Hepatocyte (in vitro differentiated cells): ENCODE measurements around the gene PDHX. TPM values are rescaled to one million over a fixed set of nuclear protein-coding genes. Genes with fewer than 3 reads are reported as not detected.

Experiments
- DNase-seq: peaks from one replicate; pipeline ENCODE4 v3.0.0-alpha.2; 2016; ENCODE audit warnings: low spot score
- H2AFZ ChIP-seq: fragments of 200-600 bp; sonication (generic); 2 replicates; pipeline ENCODE4 v1.6.0; 2016; ENCODE audit warnings: antibody characterized with exemption, mild to moderate bottlenecking
- H3K27ac ChIP-seq: fragments of 200-600 bp; sonication (generic); 2 replicates; pipeline ENCODE4 v1.5.1; 2016; ENCODE audit warnings: mild to moderate bottlenecking
- H3K27me3 ChIP-seq: fragments of 200-600 bp; sonication (generic); 2 replicates; pipeline ENCODE4 v1.6.1; 2016
- H3K36me3 ChIP-seq: fragments of 200-600 bp; sonication (generic); replicated peaks from 2 replicates; pipeline ENCODE4 v1.5.1; 2016; ENCODE audit warnings: low read depth; ENCODE audit not compliant: insufficient read depth
- H3K4me1 ChIP-seq: fragments of 200-600 bp; sonication (generic); 2 replicates; pipeline ENCODE4 v1.5.1; 2016; ENCODE audit warnings: mild to moderate bottlenecking, moderate library complexity; ENCODE audit not compliant: insufficient read depth
- H3K4me2 ChIP-seq: fragments of 200-600 bp; sonication (generic); 2 replicates; pipeline ENCODE4 v1.6.0; 2016
- H3K4me3 ChIP-seq: fragments of 200-600 bp; sonication (generic); 2 replicates; pipeline ENCODE4 v1.5.1; 2016; ENCODE audit warnings: mild to moderate bottlenecking
- H3K79me2 ChIP-seq: fragments of 200-600 bp; sonication (generic); 2 replicates; pipeline ENCODE4 v1.6.0; 2017; ENCODE audit warnings: mild to moderate bottlenecking
- H3K9me2 ChIP-seq: fragments of 200-600 bp; sonication (generic); replicated peaks from 2 replicates; pipeline ENCODE4 v1.6.0; 2017; ENCODE audit warnings: mild to moderate bottlenecking; ENCODE audit not compliant: insufficient read depth
- H3K9me3 ChIP-seq: fragments of 200-600 bp; sonication (generic); 2 replicates; pipeline ENCODE4 v1.5.1; 2016; ENCODE audit warnings: low read depth, mild to moderate bottlenecking
- H4K20me1 ChIP-seq: fragments of 200-600 bp; sonication (generic); 2 replicates; pipeline ENCODE4 v1.6.0; 2016; ENCODE audit warnings: mild to moderate bottlenecking; ENCODE audit not compliant: insufficient read depth, poor library complexity, severe bottlenecking
- CTCF ChIP-seq: fragments of 200-600 bp; sonication (generic); IDR thresholded peaks from 2 replicates; pipeline ENCODE4 v1.5.1; 2016; ENCODE audit warnings: antibody characterized with exemption, mild to moderate bottlenecking; ENCODE audit not compliant: poor library complexity
- EZH2 ChIP-seq: fragments of 200-600 bp; sonication (generic); IDR thresholded peaks from 2 replicates; pipeline ENCODE4 v1.6.1; 2016; ENCODE audit warnings: antibody characterized with exemption, mild to moderate bottlenecking, borderline replicate concordance
- EZH2phosphoT487 ChIP-seq: fragments of 200-600 bp; sonication (generic); IDR thresholded peaks from one replicate; pipeline ENCODE4 v1.6.1; 2018; ENCODE audit warnings: antibody characterized with exemption, mild to moderate bottlenecking, low read depth, moderate library complexity; ENCODE audit not compliant: unreplicated experiment, severe bottlenecking
- WGBS: methylation state at CpG from one replicate; pipeline ENCODE4 v1.1.6; 2016; ENCODE audit warnings: low lambda C conversion rate; ENCODE audit errors: missing lambda C conversion rate; 5-methylcytosine and 5-hydroxymethylcytosine counted together
- polyA plus RNA-seq: library from polyadenylated mRNA; unstranded; fragments of >200 nt; fragmentation: Nextera tagmentation; extraction: Ambion mirVana; gene quantifications from 2 replicates; pipeline ENCODE4 v1.2.1, GENCODE V29; 2016
- total RNA-seq: library from RNA; depleted of rRNA; stranded (reverse); fragments of >200 nt; gene quantifications from 2 replicates; pipeline ENCODE4 v1.2.3, GENCODE V29; 2014

Gene PDHX
- total and polyA plus RNA-seq, 2 experiments from 2014 or later = 44.8 to 46.8 TPM

- TF ChIP-seq EZH2phosphoT487 (no peak), EZH2 (no peak), CTCF (no peak)
- Histone ChIP-seq H3K36me3 (no peaks in the 10 kb centered on the region), H3K27ac (no peak overlapping the region), H3K9me3 (no peaks in the 10 kb centered on the region), H3K27me3 (no peaks in the 10 kb centered on the region), H3K4me1 (no peaks in the 10 kb centered on the region), H2AFZ (no peak overlapping the region), H3K9me2 (no peaks in the 10 kb centered on the region), H4K20me1 (no peaks in the 10 kb centered on the region), H3K79me2 (no peaks in the 10 kb centered on the region), H3K4me3 (no peak overlapping the region), H3K4me2 (no peak overlapping the region)
- WGBS = 81% methylated on average over 3 of the region's 3 CpGs
- no peak for DNase-seq
These were observed 48.4 kb downstream of the PDHX start for GRCh38 chr11:34964610-34965331.

- Histone ChIP-seq H2AFZ (no peak overlapping the region), H3K27ac (no peak overlapping the region), H3K4me3 (no peak overlapping the region), H3K27me3 (no peaks in the 10 kb centered on the region), H3K36me3 (no peaks in the 10 kb centered on the region), H3K79me2 (no peaks in the 10 kb centered on the region), H4K20me1 (no peaks in the 10 kb centered on the region), H3K9me2 (no peaks in the 10 kb centered on the region), H3K9me3 (no peaks in the 10 kb centered on the region), H3K4me2 (no peak overlapping the region), H3K4me1 (no peaks in the 10 kb centered on the region)
- TF ChIP-seq CTCF (no peak), EZH2 (no peak), EZH2phosphoT487 (no peak)
- WGBS = 98% methylated on average over 4 of the region's 4 CpGs
- DNase-seq = no peak
These were observed 52.4 kb downstream of the PDHX start for GRCh38 chr11:34968862-34969261.

GRCh38 chr11:34970033-34970432 lies 53.6 kb downstream of the PDHX start:
- no peak overlapping the region for H3K4me3 ChIP-seq
- H3K9me3 ChIP-seq = no peaks in the 10 kb centered on the region
- H3K79me2 ChIP-seq = peaks cover 5% of the 10 kb centered on the region
- no peaks in the 10 kb centered on the region for H3K4me1 ChIP-seq
- H3K27ac ChIP-seq = no peak overlapping the region
- TF ChIP-seq EZH2 (no peak), EZH2phosphoT487 (no peak), CTCF (no peak)
- H3K9me2 ChIP-seq = no peaks in the 10 kb centered on the region
- no peaks in the 10 kb centered on the region for H3K27me3 ChIP-seq
- no peak for DNase-seq
- no peaks in the 10 kb centered on the region for H3K36me3 ChIP-seq
- H2AFZ ChIP-seq = no peak overlapping the region
- H3K4me2 ChIP-seq = no peak overlapping the region
- H4K20me1 ChIP-seq = no peaks in the 10 kb centered on the region
- WGBS = 98% methylated on average over 3 of the region's 3 CpGs

- peaks cover 5% of the 10 kb centered on the region for H3K79me2 ChIP-seq
- no peaks in the 10 kb centered on the region for H3K36me3 ChIP-seq
- H3K4me1 ChIP-seq = no peaks in the 10 kb centered on the region
- DNase-seq = no peak
- H3K4me2 ChIP-seq = no peak overlapping the region
- H3K9me2 ChIP-seq = no peaks in the 10 kb centered on the region
- H3K27ac ChIP-seq = no peak overlapping the region
- H3K4me3 ChIP-seq = no peak overlapping the region
- H3K9me3 ChIP-seq = no peaks in the 10 kb centered on the region
- H2AFZ ChIP-seq = no peak overlapping the region
- TF ChIP-seq EZH2 (no peak), EZH2phosphoT487 (no peak), CTCF (no peak)
- no peaks in the 10 kb centered on the region for H3K27me3 ChIP-seq
- H4K20me1 ChIP-seq = no peaks in the 10 kb centered on the region
These were observed 54.1 kb downstream of the PDHX start for GRCh38 chr11:34970480-34970879.
